ENCODE results near the gene USP49. TPM values are rescaled to one million over a fixed set of nuclear protein-coding genes. Genes with fewer than 3 reads are reported as not detected.

USP49 gene
- total RNA-seq, 1 experiment from 2014 or later = 18.5 TPM

GRCh38 chr6:41840326-41840725 lies 54.8 kb downstream of the USP49 start:
- no TSS peak for BruUV-seq (replicated peaks)

GRCh38 chr6:41836660-41837052 lies 58.5 kb downstream of the USP49 start:
- H3K36me3 Mint-ChIP-seq (ENCODE audit: insufficient read depth, unreplicated experiment) = no peaks in the 10 kb centered on the region
- Histone ChIP-seq H3K36me3 (ENCODE audit: control insufficient read depth, insufficient read depth, low read length) (no peaks in the 10 kb centered on the region; the same call in 1 of the 2 replicates), H3K27me3 (replicated peaks; ENCODE audit: control insufficient read depth, insufficient read depth, low read length) (no peaks in the 10 kb centered on the region), H3K9me3 (no peaks in the 10 kb centered on the region), H3K4me1 (no peaks in the 10 kb centered on the region), H3K4me3 (ENCODE audit: low read depth, low read length) (no peak overlapping the region)
- intact Hi-C loops (cut with micrococcal nuclease; ENCODE audit: unreplicated experiment) = no loop called here
- CTCF ChIA-PET = no interaction called here
- no TSS peak for BruUV-seq (replicated peaks)
- H3K27me3 Mint-ChIP-seq (ENCODE audit: insufficient read depth, unreplicated experiment) = no peaks in the 10 kb centered on the region
- TF ChIP-seq CTCF (IDR thresholded peaks at IDR 0.05; ENCODE audit: insufficient read depth in 1 of 2, low read depth in 1 of 2, low read length in 1 of 2, severe bottlenecking in 1 of 2, unreplicated experiment in 1 of 2) = no peak
- H3K4me3 Mint-ChIP-seq (ENCODE audit: unreplicated experiment) = no peak overlapping the region
- no peak for DNase-seq
- POLR2A ChIA-PET = no interaction called here
- H3K4me1 Mint-ChIP-seq (ENCODE audit: low read depth, unreplicated experiment) = no peaks in the 10 kb centered on the region
- no peaks in the 10 kb centered on the region for H3K9me3 Mint-ChIP-seq (ENCODE audit: unreplicated experiment)
- no peak overlapping the region for H3K27ac Mint-ChIP-seq (ENCODE audit: unreplicated experiment)

More at GRCh38 chr6:41840326-41840725, 54.8 kb downstream of the USP49 start:
- Histone ChIP-seq H3K27me3 (replicated peaks; ENCODE audit: control insufficient read depth, insufficient read depth, low read length) (no peaks in the 10 kb centered on the region), H3K4me1 (no peaks in the 10 kb centered on the region), H3K4me3 (ENCODE audit: low read depth, low read length) (no peak overlapping the region), H3K36me3 (ENCODE audit: control insufficient read depth, insufficient read depth, low read length) (no peaks in the 10 kb centered on the region; the same call in 1 of the 2 replicates), H3K9me3 (no peaks in the 10 kb centered on the region)
- no peak for DNase-seq
- H3K27me3 Mint-ChIP-seq (ENCODE audit: insufficient read depth, unreplicated experiment) = no peaks in the 10 kb centered on the region
- CTCF ChIA-PET = no interaction called here
- intact Hi-C loops (cut with micrococcal nuclease; ENCODE audit: unreplicated experiment) = no loop called here
- no peak for TF ChIP-seq CTCF (IDR thresholded peaks at IDR 0.05; ENCODE audit: insufficient read depth in 1 of 2, low read depth in 1 of 2, low read length in 1 of 2, severe bottlenecking in 1 of 2, unreplicated experiment in 1 of 2)
- no peak overlapping the region for H3K27ac Mint-ChIP-seq (ENCODE audit: unreplicated experiment)
- H3K9me3 Mint-ChIP-seq (ENCODE audit: unreplicated experiment) = no peaks in the 10 kb centered on the region
- no peaks in the 10 kb centered on the region for H3K4me1 Mint-ChIP-seq (ENCODE audit: low read depth, unreplicated experiment)
- no peak overlapping the region for H3K4me3 Mint-ChIP-seq (ENCODE audit: unreplicated experiment)
- no peaks in the 10 kb centered on the region for H3K36me3 Mint-ChIP-seq (ENCODE audit: insufficient read depth, unreplicated experiment)
- POLR2A ChIA-PET = no interaction called here

GRCh38 chr6:41836022-41836659 lies 59.0 kb downstream of the USP49 start:
- no peak overlapping the region for H3K4me3 Mint-ChIP-seq (ENCODE audit: unreplicated experiment)
- Histone ChIP-seq H3K9me3 (no peaks in the 10 kb centered on the region), H3K27me3 (replicated peaks; ENCODE audit: control insufficient read depth, insufficient read depth, low read length) (no peaks in the 10 kb centered on the region), H3K4me3 (ENCODE audit: low read depth, low read length) (no peak overlapping the region), H3K36me3 (ENCODE audit: control insufficient read depth, insufficient read depth, low read length) (no peaks in the 10 kb centered on the region; the same call in 1 of the 2 replicates), H3K4me1 (no peaks in the 10 kb centered on the region)
- ChIA-PET CTCF (no interaction called here), POLR2A (no interaction called here)
- BruUV-seq (replicated peaks) = no TSS peak
- intact Hi-C loops (cut with micrococcal nuclease; ENCODE audit: unreplicated experiment) = no loop called here
- H3K27me3 Mint-ChIP-seq (ENCODE audit: insufficient read depth, unreplicated experiment) = no peaks in the 10 kb centered on the region
- H3K27ac Mint-ChIP-seq (ENCODE audit: unreplicated experiment) = no peak overlapping the region
- no peaks in the 10 kb centered on the region for H3K4me1 Mint-ChIP-seq (ENCODE audit: low read depth, unreplicated experiment)
- TF ChIP-seq CTCF (IDR thresholded peaks at IDR 0.05; ENCODE audit: insufficient read depth in 1 of 2, low read depth in 1 of 2, low read length in 1 of 2, severe bottlenecking in 1 of 2, unreplicated experiment in 1 of 2) = no peak
- DNase-seq = no peak
- no peaks in the 10 kb centered on the region for H3K36me3 Mint-ChIP-seq (ENCODE audit: insufficient read depth, unreplicated experiment)
- H3K9me3 Mint-ChIP-seq (ENCODE audit: unreplicated experiment) = no peaks in the 10 kb centered on the region

Measured in Caco-2 (cell line).